Measurements from ENCODE around the gene ZDHHC7. TPM values are rescaled to one million over a fixed set of nuclear protein-coding genes. Genes with fewer than 3 reads are reported as not detected.

Gene ZDHHC7
- total and polyA plus RNA-seq, 9 of the 15 experiments (the other 6 are each of a cell fraction or from before 2014, with no cell fraction given), result 1.7 to 49.7 (median 37.4) TPM

- TF ChIP-seq FOXP4 (CRISPR knock-in tag; IDR thresholded peaks at IDR 0.05; ENCODE audit: borderline replicate concordance), result no peak
- TF ChIP-seq GABPB1 (CRISPR knock-in tag; IDR thresholded peaks at IDR 0.05), result no peak
- TF ChIP-seq GABPB2 (CRISPR knock-in tag; conservative IDR thresholded peaks at IDR 0.05), result no peak
- no peak for TF ChIP-seq SFPQ (IDR thresholded peaks at IDR 0.05; ENCODE audit: low read depth, low read length)
- TF ChIP-seq TRIM24 (IDR thresholded peaks at IDR 0.05), result no peak
- TF ChIP-seq TRIM28 (IDR thresholded peaks at IDR 0.05), result no peak
- no peak for TF ChIP-seq CHD1 (IDR thresholded peaks at IDR 0.05; ENCODE audit: low read length)
- TF ChIP-seq LEF1 (IDR thresholded peaks at IDR 0.05), result peak; percentile 34; the same call in 1 of the 2 replicates
- no peak; a peak in 1 of 4 replicates for TF ChIP-seq ZNF318 (IDR thresholded peaks at IDR 0.05; ENCODE audit: borderline replicate concordance in 1 of 2, low read depth in 1 of 2)
- TF ChIP-seq ZKSCAN8 (CRISPR knock-in tag; IDR thresholded peaks at IDR 0.05), result no peak; the same call in 1 of the 2 replicates
- 0 out of 2 replicates have a peak, but pooled peaks have one; percentile 41 for TF ChIP-seq GTF2E2 (tag; IDR thresholded peaks at IDR 0.05)
- 0 out of 2 replicates have a peak, but pooled peaks have one; percentile 63 for TF ChIP-seq ZNF766 (CRISPR knock-in tag; conservative IDR thresholded peaks at IDR 0.05)
- TF ChIP-seq ZNF184 (CRISPR knock-in tag; IDR thresholded peaks at IDR 0.05), result no peak
- no peak for TF ChIP-seq NFXL1 (CRISPR knock-in tag; IDR thresholded peaks at IDR 0.05)
- TF ChIP-seq FOXP1 (CRISPR knock-in tag; IDR thresholded peaks at IDR 0.05), result no peak
- TF ChIP-seq U2AF2 (optimal IDR thresholded peaks at IDR 0.05; ENCODE audit: low read depth, low read length), result no peak
- no peak for TF ChIP-seq PHB2 (IDR thresholded peaks at IDR 0.05; ENCODE audit: low read depth)
Measured at GRCh38 chr16:85051067-85051581, 39.8 kb upstream of the ZDHHC7 start (continued).

All from K562 (cell line).